NCI-H69 (cell line): ENCODE data around the gene CYB5A.

Experiments used
- DNase-seq: peaks from one replicate; lab custom pipeline; 2025; lab: John Stamatoyannopoulos, UW

Gene CYB5A

DNA sequence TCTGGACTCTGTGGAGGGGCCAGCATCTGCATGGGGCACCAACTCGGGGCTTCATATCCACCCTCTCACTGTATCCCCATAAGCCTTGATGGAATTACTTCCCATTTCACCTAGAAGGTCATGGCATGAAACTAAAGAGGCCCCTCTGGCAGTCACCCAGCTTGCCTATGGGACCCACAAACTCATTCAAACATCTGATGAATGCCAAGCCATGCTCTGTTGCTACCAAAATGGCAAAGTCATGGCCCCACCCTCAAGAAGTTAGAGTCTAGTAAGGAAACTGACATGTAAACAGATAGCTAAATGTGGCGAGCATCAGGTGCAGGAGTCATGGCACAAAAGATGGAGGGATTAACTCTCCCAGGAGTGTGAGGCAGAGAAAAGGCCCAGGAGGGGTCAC, 14.5 kb downstream of the CYB5A start:
- DNase-seq, result peak; percentile 15

DNA sequence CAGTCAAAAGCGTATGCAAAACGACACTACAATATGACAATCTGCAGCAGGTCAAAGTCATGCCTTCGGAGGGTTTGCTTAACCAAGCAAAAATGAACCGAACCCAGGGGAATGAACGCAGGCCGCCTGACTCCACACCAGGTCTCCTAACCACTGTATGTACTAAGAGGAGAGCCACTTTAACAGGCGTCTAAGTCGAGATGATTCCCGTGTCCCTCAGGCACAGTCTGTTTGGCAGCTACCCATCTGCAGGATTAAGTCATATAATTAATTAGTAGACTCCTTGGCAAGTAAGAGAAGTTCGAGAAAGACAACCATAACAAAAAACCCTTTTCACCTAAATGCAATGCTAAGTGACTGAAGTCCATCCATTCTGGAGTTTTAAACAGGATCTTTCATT, 15.2 kb downstream of the CYB5A start:
- DNase-seq, result no peak

DNA sequence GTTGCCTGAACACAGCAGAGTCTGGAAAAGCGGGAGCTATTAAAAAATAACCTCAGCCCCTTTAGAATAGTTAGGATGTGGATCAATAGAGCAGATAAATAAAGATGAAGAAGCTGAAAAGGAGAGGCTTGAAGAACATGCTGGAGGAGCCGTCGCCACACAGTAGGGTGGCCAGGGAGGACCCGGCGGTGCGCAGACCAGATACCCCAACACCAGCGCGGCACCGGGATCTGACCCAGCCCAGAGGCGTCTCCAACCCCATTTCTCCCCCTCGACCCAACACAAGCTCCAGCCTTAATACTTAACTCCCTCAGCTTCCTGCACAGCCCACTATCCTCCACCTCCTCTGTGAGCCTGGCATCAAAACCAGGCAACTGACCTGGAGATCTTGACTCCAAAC, 16.0 kb downstream of the CYB5A start:
- no peak for DNase-seq

DNA sequence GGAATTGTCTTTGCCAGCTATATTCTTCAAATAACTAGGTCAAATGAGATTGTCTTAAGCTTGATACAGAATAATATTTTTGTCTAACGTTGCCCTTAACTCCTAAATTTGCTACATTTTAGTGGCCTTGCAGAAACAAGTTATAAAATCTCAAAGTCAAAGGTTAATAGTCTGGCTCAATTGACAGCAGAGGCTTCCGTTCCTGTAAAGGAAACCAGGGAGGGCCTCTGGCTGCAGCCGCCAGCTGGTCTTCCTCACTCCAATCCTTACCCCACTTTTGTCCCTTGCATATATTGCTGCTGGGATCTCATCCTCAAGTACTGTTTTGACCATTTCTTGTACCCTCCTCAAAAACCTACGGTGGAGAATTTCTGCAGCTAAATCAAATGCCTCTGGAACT, 17.1 kb downstream of the CYB5A start:
- no peak for DNase-seq

DNA sequence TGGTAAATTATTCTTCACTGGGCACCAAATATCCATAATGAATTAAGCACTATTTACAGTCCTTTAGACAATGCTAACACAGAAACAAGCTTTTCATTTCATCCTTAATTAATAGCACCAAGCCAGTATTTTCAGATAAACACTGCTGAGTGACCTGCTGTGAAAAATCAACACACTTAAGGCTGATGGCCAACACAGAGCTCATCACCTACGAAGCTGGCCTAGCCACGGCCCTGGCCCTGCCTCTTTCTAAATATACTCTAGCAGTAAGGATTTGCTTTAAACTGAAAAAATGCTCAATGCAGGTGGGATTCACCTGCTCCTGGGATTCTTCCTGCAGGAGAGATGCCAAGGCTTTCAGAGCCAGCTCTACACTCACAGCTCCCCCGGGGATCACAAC, 18.4 kb downstream of the CYB5A start:
- DNase-seq, result peak; percentile 87

DNA sequence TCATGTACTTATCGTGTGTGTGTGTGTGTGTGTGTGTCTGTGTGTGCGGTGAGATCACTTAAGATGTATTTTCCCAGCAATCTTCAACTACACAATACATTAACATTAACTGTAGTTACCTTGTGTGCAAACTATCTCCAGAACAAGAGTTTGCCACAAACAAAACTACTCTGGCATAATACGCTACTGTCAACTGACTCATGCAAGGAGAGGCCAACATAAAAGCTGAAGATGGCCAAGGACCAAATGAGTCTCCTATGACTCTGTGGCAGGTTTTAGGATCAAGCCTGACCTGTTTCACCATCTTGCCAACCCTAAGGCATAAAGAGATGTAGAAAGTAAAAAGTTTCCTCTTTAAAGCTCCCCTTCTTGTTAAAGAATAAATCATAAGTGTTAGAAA, 20.1 kb downstream of the CYB5A start:
- DNase-seq, result no peak

DNA sequence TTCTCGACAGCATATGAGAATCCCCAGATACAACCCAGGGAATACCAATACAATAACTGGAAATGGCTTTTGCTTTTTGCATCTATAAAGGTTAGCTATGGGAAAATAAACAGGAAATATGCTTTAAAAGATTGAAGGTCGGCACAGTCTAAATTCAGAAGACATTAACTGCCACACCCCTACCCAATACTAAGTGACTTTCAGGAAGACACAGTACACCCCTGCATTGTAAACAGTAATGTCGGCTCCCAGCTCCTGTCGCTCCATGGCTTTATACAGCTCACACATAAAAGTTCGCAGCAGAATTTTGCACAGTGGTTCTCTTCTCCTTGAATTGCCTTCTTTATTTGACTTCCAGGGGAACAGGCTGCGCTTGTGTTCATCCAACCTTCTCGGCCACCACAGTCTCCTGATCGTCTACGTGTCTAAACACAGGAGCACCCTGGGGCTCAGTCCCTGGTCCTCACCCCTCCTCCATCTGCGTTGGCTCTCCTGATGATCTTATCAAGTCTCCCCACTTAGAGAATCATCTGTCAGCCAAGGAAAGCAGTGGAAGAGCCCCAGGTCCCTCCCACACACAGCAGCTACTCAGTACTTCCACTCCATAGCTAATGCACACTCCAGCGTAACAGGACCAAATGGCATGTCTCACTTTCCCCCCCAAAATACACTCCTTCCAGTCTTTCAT, 22.7 kb downstream of the CYB5A start:
- DNase-seq, result no peak

DNA sequence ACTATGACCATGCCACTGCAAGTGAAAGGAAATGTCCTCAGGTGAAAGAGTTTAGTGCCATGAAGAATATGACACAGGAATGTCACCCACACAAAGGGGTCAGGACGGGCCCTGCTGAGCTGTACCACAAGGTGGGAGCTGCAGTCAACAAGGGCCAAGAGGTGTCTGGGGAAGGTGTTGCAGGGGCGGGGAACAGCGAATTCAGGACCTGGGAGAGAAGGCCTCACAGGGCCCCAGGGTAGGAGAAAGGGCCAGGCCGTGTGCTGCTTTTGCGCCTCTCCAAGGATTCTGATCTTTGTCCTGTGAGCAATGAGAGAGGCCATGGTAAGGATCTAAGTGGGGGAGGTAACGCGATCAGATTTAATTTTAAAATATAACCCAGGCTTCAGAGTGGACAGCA, 23.6 kb downstream of the CYB5A start:
- no peak for DNase-seq

DNA sequence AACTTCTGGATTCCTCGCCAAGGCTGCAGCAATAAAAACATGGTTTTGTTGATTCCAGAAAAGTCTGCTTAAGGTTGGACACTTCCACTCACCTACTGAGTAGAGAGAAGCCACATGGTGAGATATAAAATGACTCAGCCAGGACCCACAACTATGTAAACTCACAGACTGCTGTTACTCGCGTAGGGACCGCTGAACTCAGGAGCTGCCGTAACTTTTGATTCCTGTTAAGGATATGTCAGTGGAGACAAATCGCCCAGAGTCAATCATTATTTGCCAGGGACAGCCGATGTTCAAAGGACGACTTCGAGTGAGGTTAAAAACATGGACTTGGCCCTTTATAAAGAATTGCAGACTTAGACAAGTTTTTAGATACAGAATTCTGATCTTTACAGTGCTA, 25.6 kb downstream of the CYB5A start:
- DNase-seq, result no peak

DNA sequence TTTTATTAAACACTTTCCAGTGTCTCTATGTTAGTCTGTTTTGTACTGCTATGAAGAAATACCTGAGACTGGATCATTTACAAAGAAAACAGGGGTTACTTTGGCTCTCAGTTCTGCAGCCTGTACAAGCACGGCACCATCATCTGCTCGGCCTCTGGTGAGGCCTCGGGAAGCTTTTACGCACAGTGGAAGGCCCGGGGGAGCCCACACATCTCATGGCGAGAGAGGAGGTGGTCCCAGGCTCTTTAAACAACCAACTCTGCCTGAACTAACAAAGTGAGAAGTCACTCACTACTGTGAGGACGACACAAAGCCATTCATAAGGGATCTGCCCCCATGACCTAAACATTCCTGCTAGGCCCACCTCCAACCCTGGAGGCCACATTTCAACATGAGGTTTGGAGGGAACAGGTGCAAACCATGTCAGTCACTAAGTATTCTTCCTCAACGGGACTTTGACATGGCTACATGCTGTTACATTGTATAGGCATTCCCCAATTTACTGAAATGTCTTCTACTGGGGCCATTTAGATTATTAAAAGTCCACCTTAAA, 26.1 kb downstream of the CYB5A start:
- no peak for DNase-seq

DNA sequence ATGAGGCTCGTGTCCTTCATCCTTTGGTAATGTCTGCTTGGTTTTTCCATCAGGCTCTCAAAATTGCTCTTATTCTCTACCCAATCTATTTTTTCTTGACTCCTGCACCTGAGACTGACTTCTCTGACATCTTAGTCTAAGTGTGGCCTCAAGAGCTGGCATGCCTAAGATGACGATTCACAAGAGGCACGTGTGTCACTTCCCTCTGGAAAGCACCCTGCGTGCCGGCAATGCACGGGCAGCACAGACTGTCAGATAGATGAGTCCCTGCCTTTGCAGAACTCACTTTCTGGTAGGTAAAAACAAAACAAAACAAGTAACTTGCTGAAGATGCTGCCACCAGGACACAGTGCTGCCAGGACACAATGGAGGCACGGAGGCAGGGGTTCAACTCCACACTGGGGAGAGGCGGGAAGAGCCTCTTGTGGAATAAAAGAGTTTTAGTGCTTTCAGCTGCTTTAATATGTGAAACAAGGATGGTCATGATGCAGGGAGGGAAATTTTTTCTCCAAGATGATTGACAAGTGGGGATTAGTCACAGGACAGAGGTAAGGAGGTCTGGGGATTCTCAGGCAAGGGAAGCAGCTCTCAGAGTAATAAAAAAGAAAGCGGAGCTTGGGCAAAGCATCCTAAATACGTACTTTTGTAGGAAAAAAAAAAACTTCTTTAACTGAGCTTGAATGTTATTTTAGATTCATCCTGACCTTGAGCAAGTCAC, 27.3 kb downstream of the CYB5A start:
- no peak for DNase-seq

DNA sequence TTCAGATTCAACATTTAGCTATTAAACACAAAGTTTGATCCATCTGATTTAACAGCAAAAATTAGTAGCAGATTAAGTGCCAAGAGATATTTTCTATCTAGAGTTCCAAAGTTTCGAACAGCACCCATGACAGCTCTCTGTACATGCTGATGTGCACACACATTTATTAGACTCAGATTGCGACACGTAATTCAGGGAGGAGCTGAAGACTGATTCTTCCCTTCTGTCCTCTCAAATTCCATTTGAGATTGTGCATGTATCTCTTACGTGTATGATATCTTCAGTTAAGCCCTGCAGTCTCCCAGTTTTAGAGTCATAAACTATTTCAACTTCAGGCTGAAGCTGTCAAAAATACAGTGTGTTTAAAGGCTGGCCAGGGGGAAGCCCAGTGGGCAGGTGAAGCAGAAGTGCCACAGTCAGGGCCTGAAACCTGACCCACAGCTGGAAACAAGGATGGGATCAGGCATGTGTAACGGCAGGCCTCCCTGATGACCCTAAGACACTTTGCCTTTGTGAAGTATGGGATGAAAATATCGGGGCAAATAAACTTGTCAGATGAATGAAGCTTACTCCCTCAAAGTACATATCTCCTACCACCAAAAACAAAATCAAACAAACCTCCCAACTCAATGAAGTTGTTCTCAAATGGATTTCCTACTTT, 30.6 kb downstream of the CYB5A start:
- no peak for DNase-seq

DNA sequence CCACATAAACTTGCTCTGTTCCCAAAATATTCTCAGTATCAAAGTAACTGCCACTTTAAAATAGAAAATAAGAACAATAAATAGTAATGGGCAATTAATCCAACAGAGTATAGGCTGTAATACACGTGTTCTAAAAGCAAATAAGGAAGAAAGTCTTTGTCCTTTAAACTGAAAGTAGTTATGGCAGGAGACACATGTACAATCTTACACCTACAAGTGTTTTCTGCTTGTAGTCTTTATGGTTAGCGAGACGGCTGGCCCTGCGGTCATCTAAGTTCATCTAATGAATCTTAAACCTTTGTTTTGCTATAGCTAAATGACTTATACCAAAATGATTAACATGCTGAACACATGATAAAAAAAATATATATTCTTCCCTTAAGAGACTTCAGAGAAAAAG, 32.4 kb downstream of the CYB5A start:
- no peak for DNase-seq

DNA sequence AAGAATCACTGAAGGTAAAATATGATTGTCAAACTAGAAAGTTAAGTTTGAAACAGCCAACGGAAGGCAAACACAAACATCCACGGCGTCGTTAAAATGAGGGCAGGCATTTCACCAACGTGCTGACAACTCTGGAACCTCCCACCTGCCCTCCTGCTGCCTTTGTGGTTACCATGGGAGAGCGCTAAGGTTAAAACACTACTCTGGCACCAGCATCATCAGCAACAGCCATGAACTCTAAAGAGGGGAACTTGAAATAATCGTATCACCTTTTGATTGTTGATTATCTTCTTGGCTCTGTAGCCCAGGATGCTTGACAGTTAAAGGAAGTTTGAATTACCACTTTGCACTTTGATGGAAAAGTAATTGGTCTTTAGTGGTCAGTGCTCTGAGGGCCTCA, 34.7 kb downstream of the CYB5A start:
- no peak for DNase-seq

DNA sequence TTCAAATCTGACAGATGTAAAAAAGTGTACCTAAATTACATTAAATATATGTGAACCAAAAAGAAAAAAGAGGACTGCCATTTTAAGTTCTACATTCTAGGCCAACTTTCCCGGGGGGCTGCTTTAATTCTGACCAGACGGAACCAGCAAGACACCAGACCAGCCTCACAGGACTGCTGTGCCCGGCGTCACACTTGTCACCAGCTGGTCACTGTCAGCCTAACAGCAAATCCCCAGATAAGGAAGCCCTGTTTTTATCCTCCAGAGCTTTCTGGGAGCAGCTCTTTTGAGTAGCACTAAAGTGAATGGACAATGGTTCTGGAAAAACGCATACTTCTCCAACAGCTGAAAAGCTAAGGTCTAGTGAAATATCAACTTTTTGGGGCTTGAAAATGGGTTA, 35.6 kb downstream of the CYB5A start:
- no peak for DNase-seq

DNA sequence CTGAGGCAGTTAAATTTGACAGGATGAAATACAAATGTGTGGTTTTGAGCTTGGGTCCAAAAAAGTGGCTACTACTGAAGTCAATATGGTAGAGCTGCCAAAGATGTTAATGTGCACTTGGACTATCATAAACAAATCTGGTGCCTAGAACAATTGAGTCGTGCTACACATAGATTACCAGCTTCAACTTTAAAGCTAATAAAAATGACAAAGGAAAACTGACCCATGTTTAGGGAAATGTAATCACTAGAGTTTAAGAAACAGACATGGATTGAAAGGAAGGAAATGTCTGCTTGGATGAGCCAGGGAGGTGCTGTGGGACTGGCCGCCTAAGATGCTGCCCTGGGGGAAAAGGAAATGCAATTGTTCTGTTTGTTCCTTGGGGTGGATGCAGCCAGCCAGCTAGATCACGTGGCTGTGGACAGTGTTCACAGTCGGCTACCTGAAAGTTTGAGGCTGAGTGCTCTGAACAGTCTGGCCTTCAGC, 36.6 kb downstream of the CYB5A start:
- no peak for DNase-seq

DNA sequence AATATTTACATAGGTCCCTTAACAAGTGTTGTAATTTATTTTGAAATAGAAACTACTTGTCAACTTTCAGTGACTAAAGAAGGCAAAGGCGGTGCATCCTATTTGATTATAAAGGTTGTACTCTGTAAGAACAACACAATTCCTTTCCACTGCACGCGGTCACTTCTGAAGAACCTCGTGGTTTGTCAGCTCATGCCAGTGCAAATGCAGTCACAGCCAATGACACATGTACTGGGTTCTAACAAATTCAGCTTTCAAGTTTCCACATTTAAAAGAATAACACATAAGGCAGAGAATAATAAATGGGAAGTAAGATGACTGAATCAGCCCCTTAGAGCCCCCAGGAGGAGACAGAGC, 39.7 kb downstream of the CYB5A start:
- no peak for DNase-seq

DNA sequence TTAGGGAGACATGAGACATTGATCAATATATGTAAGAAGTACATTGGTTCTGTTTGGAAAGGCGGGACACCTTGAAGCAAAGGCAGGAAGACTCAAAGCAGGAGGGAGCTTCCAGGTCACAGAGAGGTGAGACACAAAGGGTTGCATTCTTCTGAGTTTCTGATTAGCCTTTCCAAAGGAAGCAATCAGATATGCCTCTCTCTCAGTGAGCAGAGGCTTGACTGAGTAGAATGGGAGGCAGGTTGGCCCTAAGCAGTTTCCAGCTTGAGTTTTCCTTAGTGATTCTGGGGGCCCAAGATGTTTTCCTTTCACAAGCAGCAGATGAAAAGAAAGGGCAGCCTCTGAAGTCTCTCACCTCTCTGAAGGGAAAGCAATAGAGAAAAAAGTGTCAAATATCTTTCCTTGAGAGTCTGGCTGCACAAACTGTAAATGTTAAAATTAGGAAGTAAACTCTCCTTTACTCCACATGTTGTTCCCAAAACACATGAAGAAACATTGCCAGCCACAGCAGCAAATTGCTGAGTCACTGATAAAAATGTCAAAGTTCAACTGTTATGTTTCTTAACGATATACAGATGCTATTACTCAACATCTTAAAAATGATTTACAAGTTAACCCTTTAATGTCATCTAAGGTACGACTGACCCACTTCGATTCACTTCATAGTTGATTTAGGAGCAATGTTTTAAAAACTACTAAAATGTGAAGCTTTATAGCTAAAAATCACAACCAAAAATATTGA, 40.3 kb downstream of the CYB5A start:
- DNase-seq, result no peak

DNA sequence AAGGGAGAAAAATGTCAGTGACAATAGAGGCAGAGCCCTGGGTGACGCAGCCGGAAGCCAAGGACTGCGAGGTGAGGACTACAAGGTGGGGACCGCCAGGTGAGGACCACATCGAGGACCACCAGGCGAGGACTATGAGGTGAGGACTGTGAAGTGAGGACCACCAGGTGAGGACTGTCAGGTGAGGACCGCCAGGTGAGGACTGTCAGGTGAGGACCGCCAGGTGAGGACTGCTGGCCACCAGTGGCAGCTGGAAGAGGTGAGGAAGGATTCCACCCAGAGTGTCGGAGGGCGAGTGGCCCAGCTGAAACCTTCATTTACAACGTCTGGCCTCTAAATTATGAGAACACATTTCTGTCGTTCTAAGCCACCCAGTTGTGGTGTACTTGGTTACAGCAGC, 41.6 kb downstream of the CYB5A start:
- no peak for DNase-seq

DNA sequence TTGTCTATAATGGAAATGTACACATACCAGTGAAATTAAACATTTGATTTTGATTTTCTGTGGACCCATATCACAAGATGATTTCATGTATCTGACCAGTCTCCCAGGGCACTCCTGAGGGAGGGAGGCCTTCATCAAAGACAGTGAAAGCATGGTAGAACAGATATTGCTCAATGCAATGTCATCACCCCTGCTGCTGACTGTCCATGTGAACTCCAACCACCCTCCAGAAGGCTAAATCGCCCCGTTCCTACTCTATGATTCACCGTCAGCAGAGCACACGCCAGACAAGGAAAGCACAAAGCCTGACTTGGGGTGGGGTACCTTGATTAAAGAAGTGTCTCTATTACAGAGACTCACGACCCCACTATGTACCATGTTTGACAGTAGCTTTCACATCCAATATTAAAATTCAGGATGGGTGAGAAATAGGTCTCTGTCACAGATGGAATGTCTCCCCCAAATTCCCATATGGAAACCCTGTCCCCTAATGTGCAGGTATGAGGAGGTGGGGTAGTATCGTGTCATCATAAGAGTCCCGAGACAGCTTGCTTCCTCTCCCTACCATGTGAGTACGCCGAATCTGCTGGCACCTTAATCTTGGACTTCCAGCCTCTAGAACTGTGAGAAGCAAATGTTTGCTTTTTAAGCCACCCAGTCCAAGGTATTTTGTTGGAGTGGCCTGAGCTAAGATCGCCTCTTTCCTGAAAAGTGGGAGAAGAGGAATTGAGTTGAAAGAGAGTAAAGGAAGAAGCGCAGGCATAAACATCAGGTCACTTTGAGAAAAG, 42.4 kb downstream of the CYB5A start:
- no peak for DNase-seq

DNA sequence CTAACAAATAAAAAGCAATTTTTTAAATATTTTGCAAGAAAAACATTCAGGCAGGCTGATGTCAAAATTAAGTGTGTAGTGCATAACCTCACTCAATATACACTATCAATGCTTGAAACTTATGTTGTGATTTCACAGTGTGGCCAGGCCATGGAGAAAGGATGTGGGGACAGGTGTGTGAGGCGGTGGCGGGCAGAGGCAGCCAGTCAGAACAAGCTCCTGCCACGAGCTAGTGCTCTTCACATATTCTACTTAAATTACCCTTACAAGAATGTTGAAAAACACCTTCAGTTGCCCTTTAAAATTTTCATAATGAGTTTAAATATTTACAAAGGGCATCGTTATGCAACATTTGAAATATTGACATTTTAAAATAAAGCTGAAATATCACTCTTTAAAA, 43.2 kb downstream of the CYB5A start:
- DNase-seq, result no peak

DNA sequence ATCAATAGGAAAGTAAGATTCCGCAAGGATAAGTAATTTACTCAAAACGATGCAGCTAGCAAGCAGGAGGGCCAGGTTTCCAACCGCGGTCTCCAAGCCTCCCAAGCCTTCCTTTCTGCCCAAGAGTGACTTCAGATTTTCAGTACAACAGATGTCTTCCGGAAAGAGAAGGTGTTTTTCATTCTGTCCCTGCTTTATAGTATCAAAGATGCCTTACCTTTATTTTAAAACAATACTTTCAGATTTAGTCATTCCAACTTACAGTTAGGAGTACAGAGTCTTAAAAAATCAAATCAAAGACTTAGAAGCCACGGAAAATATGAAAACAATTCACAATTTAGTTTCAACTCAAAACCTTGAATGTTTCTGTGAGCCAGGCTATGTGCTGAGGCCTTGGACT, 43.6 kb downstream of the CYB5A start:
- no peak for DNase-seq
